ENCODE data around the gene ACTRT3. TPM values are rescaled to one million over a fixed set of nuclear protein-coding genes. Genes with fewer than 3 reads are reported as not detected.
"Not testable (repeated sequence)": the region's sequence is repeated elsewhere in the genome, so short reads cannot be mapped to it uniquely, and the experiment has no call there.

The ACTRT3 gene
- total and polyA plus RNA-seq, 2 experiments from 2014 or later = 2.9 to 5.2 TPM

GRCh38 chr3:169744366-169745054 is 24.9 kb downstream of the ACTRT3 start:
- Histone ChIP-seq H3K36me3 (ENCODE audit: insufficient read depth) (no peaks in the 10 kb centered on the region), H3K4me3 (no peak overlapping the region), H3K27ac (ENCODE audit: low read depth) (no peak overlapping the region), H3K9me2 (ENCODE audit: insufficient read depth) (no peaks in the 10 kb centered on the region), H2AFZ (no peak overlapping the region), H3K4me1 (ENCODE audit: insufficient read depth) (peaks cover 22% of the 10 kb centered on the region), H3K79me2 (replicated peaks; ENCODE audit: insufficient read depth) (no peaks in the 10 kb centered on the region), H3F3A (replicated peaks; ENCODE audit: low read depth) (no peaks in the 10 kb centered on the region), H4K20me1 (replicated peaks; ENCODE audit: insufficient read depth) (no peaks in the 10 kb centered on the region), H3K4me2 (peak overlapping the region; percentile 46; the same call in 1 of the 2 replicates), H3K27me3 (ENCODE audit: insufficient read depth) (no peaks in the 10 kb centered on the region)
- DNase-seq (ENCODE audit: low spot score) (peak; percentile 44), ATAC-seq (peak; percentile 91)
- peak; percentile 65 to 82 for TF ChIP-seq CTCF (conservative IDR thresholded peaks at IDR 0.05; ENCODE audit: low read depth in 2 of 2)
- TF ChIP-seq CREB1 (CRISPR knock-in tag; IDR thresholded peaks at IDR 0.05; ENCODE audit: low read depth) = no peak
- Mint-ChIP-seq H3K27me3 (ENCODE audit: insufficient read depth, low read depth, poor library complexity) (peaks cover 6% of the 10 kb centered on the region), H3K27ac (0 out of 2 replicates have a peak overlapping the region, but pooled peaks have one; percentile 14), H3K9me3 (no peaks in the 10 kb centered on the region), H3K36me3 (ENCODE audit: low read depth) (no peaks in the 10 kb centered on the region), H3K4me1 (peaks cover 19% of the 10 kb centered on the region; the same call in 2 of the 3 replicates), H3K4me3 (no peak overlapping the region)

GRCh38 chr3:169739067-169739466 is 30.3 kb downstream of the ACTRT3 start:
- Mint-ChIP-seq H3K4me3 (no peak overlapping the region), H3K36me3 (ENCODE audit: low read depth) (peaks cover 28% of the 10 kb centered on the region; the same call in 2 of the 3 replicates), H3K27ac (no peak overlapping the region), H3K27me3 (ENCODE audit: insufficient read depth, low read depth, poor library complexity) (peaks cover 12% of the 10 kb centered on the region), H3K4me1 (peaks cover 19% of the 10 kb centered on the region; the same call in 2 of the 3 replicates), H3K9me3 (peaks cover 37% of the 10 kb centered on the region)
- peak; percentile 74 for ATAC-seq
- Histone ChIP-seq H3K4me2 (peak overlapping the region; percentile 9; the same call in 1 of the 2 replicates), H3K4me1 (ENCODE audit: insufficient read depth) (peaks cover 21% of the 10 kb centered on the region), H3F3A (replicated peaks; ENCODE audit: low read depth) (no peaks in the 10 kb centered on the region), H4K20me1 (replicated peaks; ENCODE audit: insufficient read depth) (no peaks in the 10 kb centered on the region), H3K27me3 (ENCODE audit: insufficient read depth) (no peaks in the 10 kb centered on the region), H3K79me2 (replicated peaks; ENCODE audit: insufficient read depth) (no peaks in the 10 kb centered on the region), H3K27ac (ENCODE audit: low read depth) (0 out of 2 replicates have a peak overlapping the region, but pooled peaks have one; percentile 1), H2AFZ (no peak overlapping the region), H3K9me2 (ENCODE audit: insufficient read depth) (no peaks in the 10 kb centered on the region), H3K4me3 (no peak overlapping the region), H3K36me3 (ENCODE audit: insufficient read depth) (peaks cover 5% of the 10 kb centered on the region; the same call in 1 of the 2 replicates)
- DNase-seq (ENCODE audit: low spot score) = peak; percentile 43
- TF ChIP-seq STAT1 (IDR thresholded peaks at IDR 0.05; ENCODE audit: unreplicated experiment) (no peak), POLR2AphosphoS5 (IDR thresholded peaks at IDR 0.05; ENCODE audit: low read depth) (no peak), JUNB (IDR thresholded peaks at IDR 0.05; ENCODE audit: unreplicated experiment) (no peak)

GRCh38 chr3:169731857-169732256 is 37.5 kb downstream of the ACTRT3 start:
- not testable (repeated sequence) for H3K4me2 ChIP-seq; DNase-seq (ENCODE audit: low spot score); H3K27ac ChIP-seq (ENCODE audit: low read depth); H2AFZ ChIP-seq; H3K27me3 Mint-ChIP-seq (ENCODE audit: insufficient read depth, low read depth, poor library complexity); H3K4me3 Mint-ChIP-seq; H3K36me3 ChIP-seq (ENCODE audit: insufficient read depth); H3F3A ChIP-seq (replicated peaks; ENCODE audit: low read depth); H3K9me2 ChIP-seq (ENCODE audit: insufficient read depth); H3K4me1 ChIP-seq (ENCODE audit: insufficient read depth); H3K4me3 ChIP-seq; H3K4me1 Mint-ChIP-seq; ATAC-seq; H3K79me2 ChIP-seq (replicated peaks; ENCODE audit: insufficient read depth); H4K20me1 ChIP-seq (replicated peaks; ENCODE audit: insufficient read depth); H3K27me3 ChIP-seq (ENCODE audit: insufficient read depth); H3K27ac Mint-ChIP-seq
- peaks cover 32% of the 10 kb centered on the region; the same call in 2 of the 3 replicates for H3K36me3 Mint-ChIP-seq (ENCODE audit: low read depth)
- H3K9me3 Mint-ChIP-seq = peaks cover 41% of the 10 kb centered on the region

Data from GM23338 (cell line).